NCI-H1436 (cell line): ENCODE measurements around the gene ADGRV1.
"Not testable (repeated sequence)": the region's sequence is repeated elsewhere in the genome, so short reads cannot be mapped to it uniquely, and the experiment has no call there.

Source experiments
- DNase-seq: peaks from one replicate; lab custom pipeline; 2025; lab: John Stamatoyannopoulos, UW

Gene ADGRV1

GRCh38 chr5:90985341-90985740 is 426.7 kb downstream of the ADGRV1 start:
- DNase-seq: no peak

GRCh38 chr5:90987726-90988125 is 429.1 kb downstream of the ADGRV1 start:
- no peak for DNase-seq

GRCh38 chr5:90991201-90991600 is 432.6 kb downstream of the ADGRV1 start:
- no peak for DNase-seq

- no peak for DNase-seq
Measured at GRCh38 chr5:90994796-90995195, 436.2 kb downstream of the ADGRV1 start.

GRCh38 chr5:90996089-90996488 is 437.5 kb downstream of the ADGRV1 start:
- DNase-seq: no peak

GRCh38 chr5:90997082-90997481 is 438.5 kb downstream of the ADGRV1 start:
- no peak for DNase-seq

DNA sequence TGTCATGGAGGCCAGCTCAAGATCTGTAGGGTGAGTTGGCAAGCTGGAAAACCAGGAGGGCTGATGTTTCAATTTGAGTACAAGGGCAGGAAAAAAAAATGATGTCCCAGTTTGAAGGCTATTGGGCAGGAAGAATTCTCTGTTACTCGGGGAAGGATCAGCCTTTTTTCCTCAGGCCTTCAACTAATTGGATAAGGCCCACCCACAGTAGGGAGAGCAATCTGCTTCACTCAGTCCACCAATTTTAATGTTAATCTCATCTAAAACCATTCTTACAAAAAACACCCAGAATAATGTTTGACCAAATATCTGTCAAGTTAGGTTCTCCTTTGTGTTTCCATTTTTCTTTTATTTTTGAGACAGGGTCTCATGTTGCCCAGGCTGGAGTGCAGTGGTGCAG is 442.1 kb downstream of the ADGRV1 start:
- no peak for DNase-seq

GRCh38 chr5:91006713-91007112 is 448.1 kb downstream of the ADGRV1 start:
- no peak for DNase-seq

DNA sequence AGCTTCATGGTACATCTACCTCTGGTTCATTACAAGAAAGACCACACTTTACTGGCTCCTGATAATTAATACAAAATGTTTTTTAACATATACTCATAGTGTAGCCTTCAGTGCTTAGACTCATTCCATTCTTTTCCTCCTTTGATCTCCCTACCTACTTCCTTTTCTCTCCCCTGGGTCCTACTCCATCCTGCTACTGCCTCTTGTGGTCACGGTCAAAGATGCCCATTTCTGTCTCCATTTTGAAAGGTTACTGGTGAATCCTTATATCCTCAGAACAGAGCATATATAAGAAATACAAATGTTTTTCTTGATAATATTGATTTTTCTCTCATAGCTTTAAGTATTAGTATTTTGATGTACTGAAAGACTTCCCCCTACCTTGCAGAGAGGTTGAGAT is 448.7 kb downstream of the ADGRV1 start:
- no peak for DNase-seq

DNA sequence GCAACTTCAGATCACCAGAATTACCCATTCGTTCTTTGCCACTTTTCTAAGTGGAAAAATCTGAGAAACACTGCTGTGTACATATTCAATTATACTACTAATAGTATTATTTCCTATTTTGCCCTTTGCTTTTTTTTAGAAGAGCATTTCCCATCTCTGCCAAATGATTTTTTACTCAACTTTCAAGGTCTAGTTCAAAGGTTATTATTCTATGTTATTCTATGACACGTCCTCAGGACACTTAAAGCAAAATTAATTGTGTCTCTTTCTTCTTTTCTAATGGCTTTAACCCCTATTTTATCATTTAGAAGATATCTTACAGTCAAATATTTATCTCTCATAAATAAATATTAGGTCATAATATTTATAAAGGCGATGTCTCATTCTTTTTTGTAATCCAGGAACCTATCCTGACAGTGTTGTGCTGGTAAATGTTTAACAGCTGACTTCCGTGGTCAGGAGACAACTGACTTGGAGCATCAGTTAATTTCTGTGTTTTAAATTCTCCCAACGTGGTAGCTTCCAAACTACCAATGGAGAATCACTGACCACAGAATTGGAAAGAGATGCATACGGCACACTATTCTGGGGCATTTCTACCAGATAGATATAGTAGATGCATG is 449.3 kb downstream of the ADGRV1 start:
- no peak for DNase-seq

GRCh38 chr5:91010090-91010489 is 451.5 kb downstream of the ADGRV1 start:
- DNase-seq: no peak

DNA sequence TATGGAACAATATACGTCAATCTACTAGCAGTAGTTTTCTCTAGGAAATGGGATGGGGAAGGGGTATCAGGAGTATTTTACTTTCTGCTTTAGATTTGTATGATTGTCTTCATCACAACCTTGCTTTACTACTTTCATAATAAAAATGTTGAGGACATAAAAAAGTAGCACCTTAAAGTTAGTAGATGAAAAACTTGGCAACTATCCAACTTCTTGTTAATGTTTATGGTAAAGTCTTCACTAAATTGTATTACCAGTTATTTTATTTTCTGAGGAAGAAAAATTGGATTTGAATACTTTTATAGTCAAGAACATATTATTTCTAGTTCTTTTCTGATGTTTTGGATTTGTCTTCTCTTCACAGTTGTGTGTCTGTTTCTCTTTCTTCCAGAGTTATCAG is 452.4 kb downstream of the ADGRV1 start:
- DNase-seq: no peak

DNA sequence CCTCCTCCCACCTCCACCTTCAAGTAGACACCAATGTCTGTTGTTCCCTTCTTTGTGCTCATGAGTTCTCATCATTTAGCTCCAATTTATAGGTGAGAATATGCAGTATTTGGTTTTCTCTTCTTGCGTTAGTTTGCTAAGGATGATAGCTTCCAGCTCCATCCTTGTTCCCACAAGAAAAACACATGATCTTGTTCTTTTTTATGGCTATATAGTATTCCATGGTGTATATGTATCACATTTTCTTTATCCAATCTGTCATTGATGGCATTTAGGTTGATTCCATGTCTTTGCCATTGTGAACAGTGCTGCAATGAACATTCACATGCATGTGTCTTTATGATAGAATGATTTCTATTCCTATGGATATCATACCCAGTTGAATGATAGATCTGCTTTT is 454.3 kb downstream of the ADGRV1 start:
- not testable (repeated sequence) for DNase-seq

- no peak for DNase-seq
Measured at GRCh38 chr5:91016322-91016721, 457.7 kb downstream of the ADGRV1 start.

- no peak for DNase-seq
Measured at GRCh38 chr5:91016954-91017700, 458.5 kb downstream of the ADGRV1 start.

DNA sequence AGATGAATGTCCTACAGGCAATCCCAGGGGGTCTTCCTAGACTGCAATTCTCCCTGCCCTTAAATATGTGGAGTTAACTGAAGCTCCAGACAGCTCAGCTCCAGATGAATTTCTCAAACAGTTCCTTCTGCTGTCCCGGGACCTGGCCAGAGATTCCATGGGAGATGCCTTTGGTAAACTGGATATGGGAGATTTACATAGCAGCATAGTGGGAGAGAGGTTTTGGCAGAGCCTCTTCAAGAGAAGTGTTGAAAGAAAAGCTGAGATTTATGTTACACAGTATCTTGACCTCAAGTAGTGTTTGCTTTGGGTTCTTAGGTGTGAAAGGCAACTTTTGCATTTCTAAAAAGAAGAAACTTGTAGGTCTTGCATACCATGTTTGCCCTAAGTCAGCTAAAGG is 459.6 kb downstream of the ADGRV1 start:
- DNase-seq: no peak

GRCh38 chr5:91018712-91019371 is 460.2 kb downstream of the ADGRV1 start:
- DNase-seq: no peak

GRCh38 chr5:91020065-91020800 is 461.6 kb downstream of the ADGRV1 start:
- DNase-seq: no peak

GRCh38 chr5:91022518-91022917 is 463.9 kb downstream of the ADGRV1 start:
- peak; percentile 54 for DNase-seq

DNA sequence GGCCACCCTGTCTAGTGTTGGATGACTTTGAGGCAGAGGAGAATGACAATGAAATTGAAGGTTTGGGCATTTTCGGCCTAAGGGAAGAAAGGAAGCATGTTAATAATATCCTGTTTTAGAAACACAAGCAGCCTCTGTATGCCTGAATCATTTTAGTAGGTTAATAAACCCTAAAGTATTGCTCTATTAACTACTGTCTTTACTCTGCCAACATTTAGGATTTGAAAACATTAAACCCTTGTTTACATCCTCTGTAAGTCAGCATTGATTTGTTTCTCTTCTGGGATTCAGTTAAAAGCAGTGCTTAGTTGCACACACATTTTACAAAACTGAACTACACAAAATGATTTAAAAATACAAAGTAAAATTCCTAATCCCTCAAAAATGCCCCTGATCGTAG is 465.6 kb downstream of the ADGRV1 start:
- no peak for DNase-seq

DNA sequence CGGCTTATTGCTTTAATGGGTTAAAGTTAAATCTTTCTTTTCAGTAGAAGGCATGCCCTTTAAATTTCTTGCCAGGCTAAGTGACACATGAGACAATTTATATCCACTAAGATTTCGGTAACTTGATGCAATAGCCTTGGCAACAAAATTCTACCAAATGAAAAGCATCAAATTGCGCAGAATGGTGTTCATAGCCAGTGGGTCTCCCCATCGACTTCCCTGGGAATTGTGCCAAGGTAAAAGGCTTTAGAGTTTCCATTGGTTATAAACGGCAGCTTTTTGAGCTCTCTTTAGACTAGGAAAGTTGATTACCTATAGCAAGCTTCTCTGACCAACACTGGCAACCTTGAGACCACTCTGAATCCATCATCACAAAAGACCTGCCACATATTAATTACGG is 466.1 kb downstream of the ADGRV1 start:
- peak; percentile 47 for DNase-seq

- DNase-seq: no peak
Measured at GRCh38 chr5:91025449-91025848, 466.9 kb downstream of the ADGRV1 start.

DNA sequence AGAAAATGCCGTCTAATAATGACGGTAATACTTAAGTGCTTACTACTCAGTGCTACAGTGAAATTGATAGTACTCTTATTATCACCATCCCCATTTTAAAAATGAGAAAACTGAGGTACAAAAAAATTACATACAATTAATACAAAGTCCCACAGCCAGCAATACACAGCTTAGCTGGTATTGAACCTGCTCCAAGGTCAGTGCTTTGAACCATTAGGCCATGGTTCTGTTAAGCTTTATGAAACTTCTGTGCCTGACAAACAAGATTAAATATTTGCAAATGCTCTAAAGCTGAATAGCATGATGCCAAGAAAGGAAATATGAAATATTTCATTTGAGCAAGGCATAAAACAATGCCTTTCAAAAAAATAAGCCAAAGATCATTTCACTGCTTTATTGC is 467.4 kb downstream of the ADGRV1 start:
- no peak for DNase-seq
